NCI-H2227 treated with DMSO at 0.1 percent for 48 hours (cell line): ENCODE results near the gene NIT2.
A peak's percentile ranks its signal among the peaks of the same experiment; 100 is the strongest.
"Not testable (repeated sequence)": the region's sequence is repeated elsewhere in the genome, so short reads cannot be mapped to it uniquely, and the experiment has no call there.

ENCODE experiments used
- DNase-seq: peaks from one replicate; lab custom pipeline; 2025; lab: John Stamatoyannopoulos, UW

NIT2 gene

GRCh38 chr3:100334488-100335351, at the start of gene NIT2:
TSS of gene NIT2 (plus strand) at chr3:100334757. CDS start at chr3:100334792, 35 bp downstream.
- DNase-seq, result peak; percentile 56

- no peak for DNase-seq
These were observed 46.2 kb upstream of the NIT2 start for GRCh38 chr3:100288288-100288894.

- DNase-seq, result no peak
These were observed 45.2 kb upstream of the NIT2 start for GRCh38 chr3:100289339-100289738.

GRCh38 chr3:100295089-100295488, 39.5 kb upstream of the NIT2 start:
- no peak for DNase-seq

GRCh38 chr3:100297784-100298183, 36.8 kb upstream of the NIT2 start:
- DNase-seq, result no peak

- no peak for DNase-seq
These were observed 35.5 kb upstream of the NIT2 start for GRCh38 chr3:100299016-100299415.

- no peak for DNase-seq
These were observed 27.9 kb upstream of the NIT2 start for GRCh38 chr3:100306695-100307094.

GRCh38 chr3:100310355-100310965, 24.1 kb upstream of the NIT2 start:
- no peak for DNase-seq

GRCh38 chr3:100311011-100311410, 23.5 kb upstream of the NIT2 start:
- DNase-seq, result no peak

GRCh38 chr3:100316641-100317069, 17.9 kb upstream of the NIT2 start:
- DNase-seq, result peak; percentile 9

GRCh38 chr3:100317912-100318311, 16.6 kb upstream of the NIT2 start:
- DNase-seq, result no peak

- DNase-seq, result no peak
These were observed 14.6 kb upstream of the NIT2 start for GRCh38 chr3:100319951-100320350.

- no peak for DNase-seq
These were observed 10.5 kb upstream of the NIT2 start for GRCh38 chr3:100324044-100324443.

GRCh38 chr3:100325827-100326226, 8.7 kb upstream of the NIT2 start:
- DNase-seq, result no peak

- not testable (repeated sequence) for DNase-seq
These were observed 7.2 kb upstream of the NIT2 start for GRCh38 chr3:100327377-100327776.

GRCh38 chr3:100329800-100330489, 4.6 kb upstream of the NIT2 start:
- no peak for DNase-seq

GRCh38 chr3:100330651-100331050, 3.9 kb upstream of the NIT2 start:
- no peak for DNase-seq

GRCh38 chr3:100331660-100332059, 2.9 kb upstream of the NIT2 start:
- DNase-seq, result no peak

- no peak for DNase-seq
These were observed 1.5 kb upstream of the NIT2 start for GRCh38 chr3:100333051-100333450.

- DNase-seq, result no peak
These were observed 528 bp upstream of the NIT2 start for GRCh38 chr3:100333970-100334487.

- DNase-seq, result peak; percentile 50
These were observed 877 bp downstream of the NIT2 start for GRCh38 chr3:100335434-100335833.

- DNase-seq, result not testable (repeated sequence)
These were observed 1.7 kb downstream of the NIT2 start for GRCh38 chr3:100336229-100336628.
